ENCODE data around the gene OR13C8.

The OR13C8 gene

DNA sequence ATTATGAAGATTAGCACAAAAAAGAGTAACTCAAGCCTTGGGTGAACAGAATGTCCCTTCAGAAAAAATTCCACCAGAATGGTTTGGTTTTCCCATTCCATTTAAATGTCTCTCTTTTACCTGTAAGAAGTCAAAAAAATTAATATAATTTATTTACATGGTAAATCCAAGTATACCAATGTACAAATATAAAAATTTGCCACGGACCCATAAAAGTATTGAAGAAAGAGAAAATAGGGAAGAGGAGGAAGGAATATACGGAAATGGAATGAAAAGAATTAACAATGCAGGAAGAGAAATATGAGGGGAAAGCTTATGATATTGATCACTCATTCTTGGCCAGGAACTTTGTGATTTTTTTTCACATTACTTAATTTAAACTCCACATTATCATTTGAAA lies 49.1 kb downstream of the OR13C8 start, which contains the start of gene OR13C9:
Gene OR13C9, minus strand, starts transcription at position 101 of the 400 bp plus-strand sequence. Its CDS starts 0 bp downstream, at position 101.
- Histone ChIP-seq H3K4me3 (ENCODE audit: low read length) (no peak within 1 kb of the TSS), H3K27me3 (ENCODE audit: control insufficient read depth, insufficient read depth, low read length) (no peaks in the 10 kb centered on the region), H3K9me3 (replicated peaks; ENCODE audit: low read length) (no peaks in the 10 kb centered on the region), H3K36me3 (ENCODE audit: insufficient read depth, low read length) (no peaks in the 10 kb centered on the region), H3K9ac (ENCODE audit: low read depth, low read length) (no peak within 1 kb of the TSS), H3K4me2 (ENCODE audit: low read length) (no peak within 1 kb of the TSS), H3K4me1 (ENCODE audit: control insufficient read depth, insufficient read depth, low read length) (no peaks in the 10 kb centered on the region)

Measured in skeletal muscle satellite cell (primary cell).